Activated naive CD4-positive, alpha-beta T cell treated with anti-CD3 and anti-CD28 coated beads, Interleukin-2, amount 50 U/mL, for 24 hours (primary cell): Measurements from ENCODE around the gene ZNF662.

Experiments
- H3K27ac Mint-ChIP-seq: one replicate; pipeline ENCODE4 v1.8.0; 2021; ENCODE audit warnings: mild to moderate bottlenecking, mixed read lengths
- H3K27me3 Mint-ChIP-seq: one replicate; pipeline ENCODE4 v1.8.0; 2021; ENCODE audit warnings: mixed read lengths
- H3K36me3 Mint-ChIP-seq: one replicate; pipeline ENCODE4 v1.8.0; 2021; ENCODE audit warnings: mixed read lengths
- H3K4me1 Mint-ChIP-seq: one replicate; pipeline ENCODE4 v1.8.0; 2021; ENCODE audit warnings: mixed read lengths
- H3K4me3 Mint-ChIP-seq: one replicate; pipeline ENCODE4 v1.8.0; 2021; ENCODE audit warnings: mild to moderate bottlenecking, mixed read lengths
- H3K9me3 Mint-ChIP-seq: one replicate; pipeline ENCODE4 v1.8.0; 2021; ENCODE audit warnings: mixed read lengths

Gene ZNF662

GRCh38 chr3:42906070-42906847, at the start of gene ZNF662:
Gene ZNF662, plus strand, starts transcription at chr3:42906142. Its CDS starts 1,973 bp downstream, at chr3:42908115.
- Mint-ChIP-seq H3K4me1 (peaks cover 15% of the 10 kb centered on the region), H3K9me3 (peaks cover 15% of the 10 kb centered on the region), H3K27ac (no peak within 1 kb of the TSS), H3K4me3 (peak within 1 kb of the TSS; percentile 78), H3K36me3 (peaks cover 10% of the 10 kb centered on the region), H3K27me3 (peaks cover 34% of the 10 kb centered on the region)

- H3K27ac Mint-ChIP-seq: no peak overlapping the region
- H3K4me1 Mint-ChIP-seq: no peaks in the 10 kb centered on the region
- H3K9me3 Mint-ChIP-seq: no peaks in the 10 kb centered on the region
- H3K36me3 Mint-ChIP-seq: no peaks in the 10 kb centered on the region
- no peak overlapping the region for H3K4me3 Mint-ChIP-seq
- H3K27me3 Mint-ChIP-seq: peaks cover 6% of the 10 kb centered on the region
Measured at GRCh38 chr3:42856544-42856943, 49.4 kb upstream of the ZNF662 start.

GRCh38 chr3:42864321-42864950, 41.5 kb upstream of the ZNF662 start:
- H3K9me3 Mint-ChIP-seq: no peaks in the 10 kb centered on the region
- H3K27ac Mint-ChIP-seq: no peak overlapping the region
- H3K4me1 Mint-ChIP-seq: no peaks in the 10 kb centered on the region
- H3K36me3 Mint-ChIP-seq: no peaks in the 10 kb centered on the region
- no peak overlapping the region for H3K4me3 Mint-ChIP-seq
- H3K27me3 Mint-ChIP-seq: peaks cover 4% of the 10 kb centered on the region

- H3K9me3 Mint-ChIP-seq: no peaks in the 10 kb centered on the region
- no peak overlapping the region for H3K4me3 Mint-ChIP-seq
- peaks cover 4% of the 10 kb centered on the region for H3K27me3 Mint-ChIP-seq
- H3K27ac Mint-ChIP-seq: no peak overlapping the region
- H3K36me3 Mint-ChIP-seq: no peaks in the 10 kb centered on the region
- H3K4me1 Mint-ChIP-seq: no peaks in the 10 kb centered on the region
Measured at GRCh38 chr3:42865256-42865655, 40.7 kb upstream of the ZNF662 start.

GRCh38 chr3:42867138-42867537, 38.8 kb upstream of the ZNF662 start:
- Mint-ChIP-seq H3K27ac (no peak overlapping the region), H3K4me3 (no peak overlapping the region), H3K36me3 (no peaks in the 10 kb centered on the region), H3K4me1 (no peaks in the 10 kb centered on the region), H3K9me3 (no peaks in the 10 kb centered on the region), H3K27me3 (no peaks in the 10 kb centered on the region)

GRCh38 chr3:42868841-42869240, 37.1 kb upstream of the ZNF662 start:
- Mint-ChIP-seq H3K27me3 (no peaks in the 10 kb centered on the region), H3K27ac (no peak overlapping the region), H3K4me1 (no peaks in the 10 kb centered on the region), H3K36me3 (no peaks in the 10 kb centered on the region), H3K9me3 (no peaks in the 10 kb centered on the region), H3K4me3 (no peak overlapping the region)

GRCh38 chr3:42871592-42872196, 34.2 kb upstream of the ZNF662 start:
- Mint-ChIP-seq H3K9me3 (no peaks in the 10 kb centered on the region), H3K4me3 (no peak overlapping the region)

GRCh38 chr3:42872718-42873117, 33.2 kb upstream of the ZNF662 start:
- Mint-ChIP-seq H3K4me1 (no peaks in the 10 kb centered on the region), H3K9me3 (no peaks in the 10 kb centered on the region), H3K27me3 (no peaks in the 10 kb centered on the region), H3K4me3 (no peak overlapping the region), H3K36me3 (no peaks in the 10 kb centered on the region), H3K27ac (no peak overlapping the region)

More at GRCh38 chr3:42871592-42872196, 34.2 kb upstream of the ZNF662 start:
- H3K27ac Mint-ChIP-seq: no peak overlapping the region
- no peaks in the 10 kb centered on the region for H3K36me3 Mint-ChIP-seq
- H3K4me1 Mint-ChIP-seq: no peaks in the 10 kb centered on the region
- no peaks in the 10 kb centered on the region for H3K27me3 Mint-ChIP-seq

GRCh38 chr3:42873221-42873982, 32.5 kb upstream of the ZNF662 start:
- no peak overlapping the region for H3K4me3 Mint-ChIP-seq
- H3K27me3 Mint-ChIP-seq: no peaks in the 10 kb centered on the region
- H3K4me1 Mint-ChIP-seq: no peaks in the 10 kb centered on the region

GRCh38 chr3:42874749-42875148, 31.2 kb upstream of the ZNF662 start:
- Mint-ChIP-seq H3K36me3 (no peaks in the 10 kb centered on the region), H3K9me3 (no peaks in the 10 kb centered on the region), H3K27me3 (no peaks in the 10 kb centered on the region), H3K4me1 (no peaks in the 10 kb centered on the region), H3K27ac (no peak overlapping the region), H3K4me3 (no peak overlapping the region)

More at GRCh38 chr3:42873221-42873982, 32.5 kb upstream of the ZNF662 start:
- H3K9me3 Mint-ChIP-seq: no peaks in the 10 kb centered on the region
- no peaks in the 10 kb centered on the region for H3K36me3 Mint-ChIP-seq
- H3K27ac Mint-ChIP-seq: no peak overlapping the region

GRCh38 chr3:42875325-42876151, 30.4 kb upstream of the ZNF662 start, which contains the start of gene CYP8B1:
Gene CYP8B1, minus strand, starts transcription at chr3:42875879. Its CDS starts 63 bp downstream, at chr3:42875816.
- peaks cover 4% of the 10 kb centered on the region for H3K4me1 Mint-ChIP-seq
- no peaks in the 10 kb centered on the region for H3K36me3 Mint-ChIP-seq
- H3K27ac Mint-ChIP-seq: no peak within 1 kb of the TSS
- H3K4me3 Mint-ChIP-seq: no peak within 1 kb of the TSS
- no peaks in the 10 kb centered on the region for H3K27me3 Mint-ChIP-seq
- H3K9me3 Mint-ChIP-seq: no peaks in the 10 kb centered on the region

- Mint-ChIP-seq H3K27me3 (no peaks in the 10 kb centered on the region), H3K27ac (no peak overlapping the region), H3K36me3 (no peaks in the 10 kb centered on the region), H3K9me3 (no peaks in the 10 kb centered on the region), H3K4me1 (peaks cover 9% of the 10 kb centered on the region), H3K4me3 (no peak overlapping the region)
Measured at GRCh38 chr3:42876401-42876800, 29.5 kb upstream of the ZNF662 start.

- Mint-ChIP-seq H3K4me1 (peaks cover 14% of the 10 kb centered on the region), H3K4me3 (no peak overlapping the region), H3K27me3 (no peaks in the 10 kb centered on the region), H3K9me3 (no peaks in the 10 kb centered on the region), H3K27ac (no peak overlapping the region), H3K36me3 (no peaks in the 10 kb centered on the region)
Measured at GRCh38 chr3:42876940-42877720, 28.8 kb upstream of the ZNF662 start.

- no peaks in the 10 kb centered on the region for H3K36me3 Mint-ChIP-seq
- H3K27ac Mint-ChIP-seq: no peak overlapping the region
- H3K4me1 Mint-ChIP-seq: peaks cover 14% of the 10 kb centered on the region
- no peaks in the 10 kb centered on the region for H3K27me3 Mint-ChIP-seq
- H3K9me3 Mint-ChIP-seq: no peaks in the 10 kb centered on the region
- no peak overlapping the region for H3K4me3 Mint-ChIP-seq
Measured at GRCh38 chr3:42877881-42878280, 28.1 kb upstream of the ZNF662 start.
